WI38 (cell line): ENCODE data around the gene CCR4.
"Not testable (repeated sequence)": the region's sequence is repeated elsewhere in the genome, so short reads cannot be mapped to it uniquely, and the experiment has no call there.

ENCODE experiments used
- H3K4me3 ChIP-seq: 2 replicates; pipeline ENCODE4 v1.5.1; 2011; ENCODE audit warnings: low read depth, mild to moderate bottlenecking, control low read depth, low read length
- TF ChIP-seq, protein P1 (sequence below): IDR thresholded peaks from 2 replicates; pipeline ENCODE4 v1.5.1; 2012; ENCODE audit warnings: low read depth, mild to moderate bottlenecking, control low read depth, low read length

Gene CCR4

GRCh38 chr3:32977861-32978260 lies 26.4 kb downstream of the CCR4 start:
- TF ChIP-seq, protein P1, sequence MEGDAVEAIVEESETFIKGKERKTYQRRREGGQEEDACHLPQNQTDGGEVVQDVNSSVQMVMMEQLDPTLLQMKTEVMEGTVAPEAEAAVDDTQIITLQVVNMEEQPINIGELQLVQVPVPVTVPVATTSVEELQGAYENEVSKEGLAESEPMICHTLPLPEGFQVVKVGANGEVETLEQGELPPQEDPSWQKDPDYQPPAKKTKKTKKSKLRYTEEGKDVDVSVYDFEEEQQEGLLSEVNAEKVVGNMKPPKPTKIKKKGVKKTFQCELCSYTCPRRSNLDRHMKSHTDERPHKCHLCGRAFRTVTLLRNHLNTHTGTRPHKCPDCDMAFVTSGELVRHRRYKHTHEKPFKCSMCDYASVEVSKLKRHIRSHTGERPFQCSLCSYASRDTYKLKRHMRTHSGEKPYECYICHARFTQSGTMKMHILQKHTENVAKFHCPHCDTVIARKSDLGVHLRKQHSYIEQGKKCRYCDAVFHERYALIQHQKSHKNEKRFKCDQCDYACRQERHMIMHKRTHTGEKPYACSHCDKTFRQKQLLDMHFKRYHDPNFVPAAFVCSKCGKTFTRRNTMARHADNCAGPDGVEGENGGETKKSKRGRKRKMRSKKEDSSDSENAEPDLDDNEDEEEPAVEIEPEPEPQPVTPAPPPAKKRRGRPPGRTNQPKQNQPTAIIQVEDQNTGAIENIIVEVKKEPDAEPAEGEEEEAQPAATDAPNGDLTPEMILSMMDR, result no peak
- no peak overlapping the region for H3K4me3 ChIP-seq

DNA sequence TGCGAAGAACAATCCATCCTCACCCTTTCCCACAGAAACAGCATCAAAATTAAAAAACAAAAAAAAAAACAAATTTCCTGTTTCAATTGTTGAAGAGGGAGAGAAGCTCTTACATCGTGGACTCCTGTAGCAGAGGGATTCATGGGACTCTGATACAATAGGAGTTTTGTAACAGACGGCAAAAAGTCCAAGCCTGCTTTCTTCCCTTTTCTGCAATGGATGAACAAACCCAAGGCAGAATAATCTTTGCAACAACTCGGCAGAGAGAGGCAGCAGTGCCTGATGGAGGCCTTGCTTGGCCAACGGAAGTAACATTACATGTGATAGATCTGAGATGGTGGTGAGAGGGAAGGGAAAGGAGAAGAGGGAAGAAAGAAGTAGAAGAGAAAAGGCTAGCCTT lies 26.9 kb downstream of the CCR4 start:
- H3K4me3 ChIP-seq, result no peak overlapping the region
- TF ChIP-seq, protein P1, result no peak

GRCh38 chr3:32983124-32983523 lies 31.7 kb downstream of the CCR4 start:
- TF ChIP-seq, protein P1, result no peak
- no peak overlapping the region for H3K4me3 ChIP-seq

DNA sequence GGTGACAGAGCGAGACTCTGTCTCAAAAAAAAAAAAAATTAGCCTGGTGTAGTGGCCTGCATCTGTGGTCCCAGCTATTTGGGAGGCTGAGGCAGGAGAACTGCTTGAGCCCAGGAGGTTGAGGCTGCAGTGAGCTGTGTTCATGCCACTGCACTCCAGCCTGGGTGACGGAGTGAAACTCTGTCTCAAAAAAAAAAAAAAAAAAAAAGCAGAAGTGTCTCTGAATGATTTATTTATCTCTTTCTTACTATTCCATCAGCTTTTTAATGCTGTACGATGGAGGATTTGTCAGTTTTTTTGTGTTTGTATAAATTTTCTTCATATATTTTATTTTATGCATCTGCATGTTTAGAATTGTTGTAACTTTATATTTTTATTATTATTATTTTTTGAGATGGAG lies 33.5 kb downstream of the CCR4 start:
- H3K4me3 ChIP-seq, result not testable (repeated sequence)

GRCh38 chr3:32989171-32989570 lies 37.7 kb downstream of the CCR4 start:
- TF ChIP-seq, protein P1, result no peak
- H3K4me3 ChIP-seq, result no peak overlapping the region

- H3K4me3 ChIP-seq, result no peak overlapping the region
- TF ChIP-seq, protein P1, result no peak
These were observed 38.7 kb downstream of the CCR4 start for GRCh38 chr3:32990116-32990515.

- TF ChIP-seq, protein P1, result no peak
These were observed 40.3 kb downstream of the CCR4 start for GRCh38 chr3:32991781-32992180.

DNA sequence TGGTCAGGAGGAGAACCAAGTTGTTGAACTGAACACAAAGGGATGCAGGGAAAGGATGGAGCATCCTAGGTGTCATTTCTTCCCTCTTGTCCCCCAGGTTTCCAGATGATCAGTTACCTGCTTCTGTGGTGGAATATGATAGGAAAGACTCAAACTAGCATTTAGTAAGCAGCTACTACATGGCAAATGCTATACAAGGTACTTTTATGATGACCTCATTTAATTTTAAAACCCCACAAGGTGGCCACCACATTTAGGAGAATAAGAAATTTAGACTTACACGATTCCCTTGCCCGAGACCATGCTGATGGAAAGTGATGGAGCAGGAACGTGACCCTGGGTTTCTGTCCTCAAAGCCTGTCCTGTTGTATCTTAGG lies 40.9 kb downstream of the CCR4 start:
- TF ChIP-seq, protein P1, result no peak

More at GRCh38 chr3:32991781-32992180, 40.3 kb downstream of the CCR4 start:
- H3K4me3 ChIP-seq, result no peak overlapping the region

More for the DNA sequence above, 40.9 kb downstream of the CCR4 start:
- H3K4me3 ChIP-seq, result no peak overlapping the region
